IPS-20b (cell line): ENCODE results near the gene TP53TG5.

Experiments
- H3K27ac ChIP-seq: one replicate; pipeline ENCODE4 v1.5.1; 2013; ENCODE audit warnings: low read length
- H3K27me3 ChIP-seq: 2 replicates; pipeline ENCODE4 v1.6.1; 2013; ENCODE audit warnings: mild to moderate bottlenecking, low read length, inconsistent platforms; ENCODE audit not compliant: insufficient read depth
- H3K36me3 ChIP-seq: 2 replicates; pipeline ENCODE4 v1.6.1; 2013; ENCODE audit warnings: low read depth, mild to moderate bottlenecking, inconsistent platforms, low read length, moderate library complexity; ENCODE audit not compliant: insufficient read depth
- H3K4me1 ChIP-seq: 2 replicates; pipeline ENCODE4 v1.6.1; 2013; ENCODE audit warnings: mild to moderate bottlenecking, control low read depth, inconsistent platforms, low read length, moderate library complexity; ENCODE audit not compliant: insufficient read depth
- H3K4me3 ChIP-seq: 2 replicates; pipeline ENCODE4 v1.5.1; 2013; ENCODE audit warnings: mild to moderate bottlenecking, low read length, inconsistent platforms
- H3K9ac ChIP-seq: 2 replicates; pipeline ENCODE4 v1.6.1; 2013; ENCODE audit warnings: low read depth, mild to moderate bottlenecking, inconsistent platforms, low read length, moderate library complexity
- H3K9me3 ChIP-seq: 2 replicates; pipeline ENCODE4 v1.6.1; 2013; ENCODE audit warnings: mild to moderate bottlenecking, low read depth, low read length, inconsistent platforms; ENCODE audit not compliant: insufficient read depth

TP53TG5 gene

GRCh38 chr20:45400346-45401031 lies 22.4 kb upstream of the TP53TG5 start:
- peaks cover 24% of the 10 kb centered on the region for H3K27me3 ChIP-seq
- no peaks in the 10 kb centered on the region for H3K36me3 ChIP-seq
- no peak overlapping the region for H3K27ac ChIP-seq
- H3K9ac ChIP-seq: no peak overlapping the region
- peaks cover 21% of the 10 kb centered on the region for H3K9me3 ChIP-seq
- H3K4me3 ChIP-seq: no peak overlapping the region
- H3K4me1 ChIP-seq: no peaks in the 10 kb centered on the region

DNA sequence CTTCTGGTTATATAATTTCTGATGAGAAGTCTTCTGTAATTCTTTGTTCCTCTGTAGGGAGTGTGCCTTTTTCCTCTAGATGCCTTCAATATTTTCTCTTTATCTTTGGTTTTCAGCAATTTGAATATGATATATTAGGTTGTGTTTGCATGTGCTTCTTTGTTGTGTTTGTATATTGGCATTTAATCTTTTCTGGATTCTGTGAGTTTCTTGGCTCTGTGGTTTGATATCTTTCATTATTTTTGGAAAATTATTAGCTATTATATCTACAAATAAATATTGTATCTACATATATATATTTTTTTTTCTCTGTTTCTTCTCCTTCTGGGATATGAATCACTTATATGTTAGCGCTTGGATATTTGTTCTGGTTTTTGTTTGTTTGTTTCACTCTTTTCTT lies 20.9 kb upstream of the TP53TG5 start:
- Histone ChIP-seq H3K4me3 (no peak overlapping the region), H3K27me3 (peaks cover 9% of the 10 kb centered on the region), H3K27ac (no peak overlapping the region), H3K36me3 (no peaks in the 10 kb centered on the region), H3K9ac (no peak overlapping the region), H3K4me1 (no peaks in the 10 kb centered on the region), H3K9me3 (peaks cover 21% of the 10 kb centered on the region)

DNA sequence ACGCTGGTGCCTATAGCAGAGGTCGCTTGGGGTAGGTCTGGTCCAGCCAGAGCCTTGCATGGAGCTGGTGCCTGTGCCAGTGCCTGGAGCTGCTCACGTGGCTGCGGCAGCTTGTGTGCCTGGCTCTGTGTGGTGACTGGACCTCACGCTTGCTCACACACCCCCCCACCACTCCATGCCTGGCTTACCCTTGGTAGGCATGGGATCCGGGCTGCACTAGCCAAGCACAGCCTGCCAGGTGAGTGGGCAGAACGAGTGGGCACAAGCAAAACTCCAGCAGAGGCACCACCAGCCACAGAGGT lies 16.9 kb upstream of the TP53TG5 start:
- Histone ChIP-seq H3K4me3 (no peak overlapping the region), H3K27ac (no peak overlapping the region), H3K4me1 (no peaks in the 10 kb centered on the region), H3K36me3 (no peaks in the 10 kb centered on the region), H3K27me3 (no peaks in the 10 kb centered on the region), H3K9me3 (peaks cover 8% of the 10 kb centered on the region), H3K9ac (no peak overlapping the region)

DNA sequence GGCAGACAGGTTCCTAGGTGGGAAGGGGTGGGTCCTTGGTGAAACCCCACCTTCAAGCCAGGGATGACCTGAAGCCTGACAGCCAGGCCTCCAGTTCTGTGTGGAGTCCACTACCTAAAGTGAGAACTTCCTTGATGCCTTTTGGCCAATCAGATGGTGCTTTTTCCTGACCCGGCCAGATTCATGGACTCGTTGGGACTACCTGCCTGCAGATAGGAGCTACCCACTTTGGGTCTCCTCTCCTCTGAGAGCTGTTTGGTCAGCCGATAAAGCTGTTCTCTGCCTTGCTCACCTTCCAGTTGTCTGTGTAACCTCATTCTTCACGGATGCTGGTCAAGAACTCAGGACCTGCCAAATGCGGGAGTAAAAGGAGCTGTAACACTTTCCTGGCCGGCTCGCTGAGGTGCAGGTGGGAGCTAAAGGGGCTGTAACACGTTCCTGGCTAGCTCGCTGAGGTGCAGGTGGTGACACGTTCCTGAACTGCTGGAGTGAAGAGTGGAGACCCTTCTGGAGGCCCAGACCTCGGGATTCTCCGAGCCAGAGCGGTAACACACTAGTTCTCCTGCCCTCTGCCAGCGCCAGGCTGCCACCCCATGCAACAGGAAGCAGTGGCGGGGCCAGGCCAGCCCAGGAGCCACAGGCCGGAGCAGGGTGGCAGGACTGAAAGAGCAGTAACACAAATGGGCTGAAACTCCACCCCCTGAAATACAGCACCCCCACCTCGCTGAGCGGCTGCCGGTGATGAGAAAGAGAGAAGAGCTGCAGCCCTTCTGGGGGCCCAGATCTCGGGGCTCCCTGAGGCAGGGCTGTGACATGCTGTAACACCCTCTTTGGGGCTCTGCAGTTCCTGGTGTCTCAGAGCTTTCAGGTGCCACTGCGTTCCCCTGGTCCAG lies 16.3 kb upstream of the TP53TG5 start:
- Histone ChIP-seq H3K4me3 (no peak overlapping the region), H3K4me1 (no peaks in the 10 kb centered on the region), H3K9ac (no peak overlapping the region), H3K9me3 (peaks cover 3% of the 10 kb centered on the region; the same call in 1 of the 2 replicates), H3K27me3 (no peaks in the 10 kb centered on the region), H3K36me3 (no peaks in the 10 kb centered on the region), H3K27ac (no peak overlapping the region)

- no peak overlapping the region for H3K9ac ChIP-seq
- H3K27me3 ChIP-seq: no peaks in the 10 kb centered on the region
- H3K4me1 ChIP-seq: no peaks in the 10 kb centered on the region
- no peaks in the 10 kb centered on the region for H3K36me3 ChIP-seq
- H3K9me3 ChIP-seq: no peaks in the 10 kb centered on the region
- H3K4me3 ChIP-seq: no peak overlapping the region
- H3K27ac ChIP-seq: no peak overlapping the region
Observed at GRCh38 chr20:45392733-45393132, 14.6 kb upstream of the TP53TG5 start.

GRCh38 chr20:45391559-45391958 lies 13.4 kb upstream of the TP53TG5 start:
- Histone ChIP-seq H3K4me3 (no peak overlapping the region), H3K36me3 (no peaks in the 10 kb centered on the region), H3K27me3 (no peaks in the 10 kb centered on the region), H3K27ac (no peak overlapping the region), H3K4me1 (no peaks in the 10 kb centered on the region), H3K9me3 (no peaks in the 10 kb centered on the region), H3K9ac (no peak overlapping the region)

GRCh38 chr20:45390931-45391330 lies 12.8 kb upstream of the TP53TG5 start:
- no peaks in the 10 kb centered on the region for H3K36me3 ChIP-seq
- H3K27ac ChIP-seq: no peak overlapping the region
- no peaks in the 10 kb centered on the region for H3K9me3 ChIP-seq
- H3K4me3 ChIP-seq: no peak overlapping the region
- H3K27me3 ChIP-seq: no peaks in the 10 kb centered on the region
- no peaks in the 10 kb centered on the region for H3K4me1 ChIP-seq
- H3K9ac ChIP-seq: no peak overlapping the region

GRCh38 chr20:45387274-45387673 lies 9.1 kb upstream of the TP53TG5 start:
- Histone ChIP-seq H3K9ac (no peak overlapping the region), H3K4me1 (no peaks in the 10 kb centered on the region), H3K9me3 (no peaks in the 10 kb centered on the region), H3K4me3 (no peak overlapping the region), H3K36me3 (no peaks in the 10 kb centered on the region), H3K27ac (no peak overlapping the region), H3K27me3 (no peaks in the 10 kb centered on the region)

DNA sequence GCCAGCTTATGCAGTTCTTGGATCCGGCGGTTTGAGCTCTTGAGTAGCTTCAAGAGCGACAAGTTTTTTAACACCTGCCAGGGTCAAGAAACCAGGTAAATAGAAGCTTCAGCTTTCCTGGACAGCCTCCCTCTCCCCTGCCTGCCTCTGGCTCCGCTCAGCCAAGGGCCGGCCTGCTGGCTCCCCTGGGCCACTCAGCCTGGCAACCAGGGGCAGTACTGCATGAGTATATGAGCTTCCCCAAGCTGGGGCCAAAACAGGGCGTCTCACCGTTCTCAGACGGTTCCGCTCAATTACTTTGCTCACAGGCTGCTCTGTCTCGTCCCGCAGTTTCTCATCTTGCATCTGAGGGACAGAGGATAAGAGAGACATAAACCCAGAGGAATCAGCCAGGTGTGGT lies 856 bp downstream of the TP53TG5 start:
- Histone ChIP-seq H3K36me3 (no peaks in the 10 kb centered on the region), H3K27me3 (peaks cover 12% of the 10 kb centered on the region), H3K4me3 (no peak overlapping the region), H3K4me1 (no peaks in the 10 kb centered on the region), H3K27ac (no peak overlapping the region), H3K9me3 (no peaks in the 10 kb centered on the region), H3K9ac (no peak overlapping the region)

GRCh38 chr20:45374966-45375365 lies 3.2 kb downstream of the TP53TG5 start:
- no peak overlapping the region for H3K9ac ChIP-seq
- H3K36me3 ChIP-seq: no peaks in the 10 kb centered on the region
- no peaks in the 10 kb centered on the region for H3K9me3 ChIP-seq
- no peaks in the 10 kb centered on the region for H3K4me1 ChIP-seq
- H3K27ac ChIP-seq: no peak overlapping the region
- peaks cover 13% of the 10 kb centered on the region for H3K27me3 ChIP-seq
- no peak overlapping the region for H3K4me3 ChIP-seq

- H3K36me3 ChIP-seq: no peaks in the 10 kb centered on the region
- H3K9me3 ChIP-seq: no peaks in the 10 kb centered on the region
- H3K4me1 ChIP-seq: no peaks in the 10 kb centered on the region
- H3K9ac ChIP-seq: no peak overlapping the region
- H3K27me3 ChIP-seq: peaks cover 13% of the 10 kb centered on the region
- no peak overlapping the region for H3K27ac ChIP-seq
- peak overlapping the region; percentile 77; the same call in 1 of the 2 replicates for H3K4me3 ChIP-seq
Observed at GRCh38 chr20:45374101-45374467, 4.0 kb downstream of the TP53TG5 start.
